KOPT-K1 (cell line): Measurements from ENCODE around the gene PTP4A1.

Experiments used
- H3K27ac ChIP-seq: fragments of 200-600 bp; sonication (generic); 2 replicates; pipeline ENCODE4 v1.5.1; 2016; ENCODE audit warnings: antibody characterized with exemption, mild to moderate bottlenecking, low read depth, low read length; ENCODE audit not compliant: poor library complexity, severe bottlenecking
- H3K36me3 ChIP-seq: fragments of 200-600 bp; sonication (generic); 2 replicates; pipeline ENCODE4 v1.5.1; 2017; ENCODE audit warnings: antibody characterized with exemption, mild to moderate bottlenecking, low read length, moderate library complexity; ENCODE audit not compliant: insufficient read depth
- H3K9me3 ChIP-seq: fragments of 200-600 bp; sonication (generic); 2 replicates; pipeline ENCODE4 v1.5.1; 2017; ENCODE audit warnings: antibody characterized with exemption, low read length, mild to moderate bottlenecking; ENCODE audit not compliant: insufficient read depth, poor library complexity, severe bottlenecking

PTP4A1 gene

DNA sequence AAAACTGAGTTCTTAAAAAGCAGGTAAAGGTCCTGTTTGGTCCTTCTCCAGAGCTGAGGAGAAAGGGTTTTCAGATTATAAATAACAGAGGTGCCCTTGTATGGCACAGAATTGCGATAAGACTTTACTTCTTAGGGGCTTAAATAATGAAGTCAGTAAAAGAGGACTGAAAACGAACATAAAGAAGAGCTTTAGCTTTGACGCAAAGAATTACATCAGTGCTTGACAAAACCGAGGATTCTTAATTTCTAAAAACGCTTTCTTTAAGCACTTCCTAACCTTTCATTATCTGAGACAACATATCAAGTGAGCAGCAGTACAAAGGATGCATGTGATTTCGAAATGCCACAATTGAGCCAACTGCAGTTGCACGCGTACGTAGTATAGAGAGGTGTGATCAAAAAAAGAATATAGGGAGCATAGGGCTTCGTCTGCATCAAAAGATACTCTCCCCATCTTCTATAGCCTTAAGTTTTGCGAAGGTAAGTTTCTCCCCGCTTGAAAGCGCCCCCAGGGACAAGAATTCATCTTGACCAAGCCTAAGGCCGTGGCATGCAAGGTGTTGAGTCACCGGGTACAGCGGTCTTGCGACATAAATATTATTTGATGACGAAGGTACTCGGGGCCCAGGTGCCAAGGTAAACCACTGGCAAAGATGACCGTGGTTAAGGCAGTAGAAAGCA lies 778 bp upstream of the PTP4A1 start:
- Histone ChIP-seq H3K9me3 (peaks cover 3% of the 10 kb centered on the region), H3K36me3 (peaks cover 5% of the 10 kb centered on the region), H3K27ac (peak overlapping the region; percentile 78)

DNA sequence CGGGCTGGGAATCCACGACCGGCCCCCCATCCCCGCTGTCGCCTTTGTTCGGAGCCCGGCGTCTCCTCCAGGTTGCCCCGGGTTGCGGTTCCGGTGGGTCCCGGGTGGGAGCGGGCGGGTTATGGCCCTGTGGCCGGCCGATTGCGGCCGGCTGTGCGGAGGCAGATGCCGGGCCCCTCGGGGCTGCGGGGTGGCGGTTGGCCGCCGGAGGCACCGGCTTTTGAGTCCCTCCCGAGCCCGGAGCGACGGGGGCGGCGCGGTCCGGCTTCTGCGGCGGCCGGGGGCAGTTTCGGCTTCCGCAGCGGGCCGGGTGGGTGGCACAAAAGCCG lies 431 bp downstream of the PTP4A1 start:
- H3K36me3 ChIP-seq, result peaks cover 17% of the 10 kb centered on the region
- H3K27ac ChIP-seq, result peak overlapping the region; percentile 78
- no peaks in the 10 kb centered on the region for H3K9me3 ChIP-seq

DNA sequence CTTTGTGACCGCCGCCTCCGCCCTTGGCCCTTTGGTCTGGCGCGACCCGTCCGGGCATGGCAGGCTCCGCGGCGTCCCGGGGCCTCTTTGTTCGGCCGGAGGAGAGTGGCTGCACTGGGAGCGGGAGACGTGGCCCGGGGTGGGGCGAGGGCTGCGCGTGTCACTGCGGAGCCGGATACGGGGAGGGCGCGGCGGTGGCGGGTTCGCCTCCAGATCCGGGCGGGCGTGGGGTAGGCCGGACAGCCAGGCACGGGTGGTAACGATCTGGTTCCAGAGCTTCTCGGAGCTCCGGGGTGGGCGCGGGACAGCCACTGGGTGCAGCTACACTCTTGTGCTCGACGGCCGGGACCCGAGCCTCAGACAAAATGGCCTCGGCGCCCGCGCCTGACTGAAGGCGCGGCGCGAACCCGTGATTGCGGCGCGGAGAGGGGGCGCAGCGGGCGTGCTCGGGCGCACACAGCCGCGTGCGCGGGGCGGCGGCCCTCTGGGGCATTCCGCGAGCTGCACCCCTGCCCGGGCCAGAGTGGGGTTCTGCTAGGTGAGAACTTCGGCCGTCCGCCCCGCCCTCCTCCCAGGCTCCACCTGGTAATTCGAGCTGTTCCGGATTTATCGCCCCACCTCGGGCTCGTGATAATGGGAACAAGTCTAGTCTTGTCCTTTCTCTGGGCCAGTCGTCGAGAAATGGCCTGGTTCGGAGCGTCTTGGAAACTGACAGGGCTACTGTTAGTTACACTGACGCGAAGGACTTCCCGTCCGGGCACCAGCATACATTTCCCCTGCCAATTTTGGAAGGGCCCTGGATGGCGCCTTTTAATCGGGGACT lies 1.0 kb downstream of the PTP4A1 start:
- Histone ChIP-seq H3K27ac (peak overlapping the region; percentile 78), H3K36me3 (peaks cover 23% of the 10 kb centered on the region), H3K9me3 (no peaks in the 10 kb centered on the region)

DNA sequence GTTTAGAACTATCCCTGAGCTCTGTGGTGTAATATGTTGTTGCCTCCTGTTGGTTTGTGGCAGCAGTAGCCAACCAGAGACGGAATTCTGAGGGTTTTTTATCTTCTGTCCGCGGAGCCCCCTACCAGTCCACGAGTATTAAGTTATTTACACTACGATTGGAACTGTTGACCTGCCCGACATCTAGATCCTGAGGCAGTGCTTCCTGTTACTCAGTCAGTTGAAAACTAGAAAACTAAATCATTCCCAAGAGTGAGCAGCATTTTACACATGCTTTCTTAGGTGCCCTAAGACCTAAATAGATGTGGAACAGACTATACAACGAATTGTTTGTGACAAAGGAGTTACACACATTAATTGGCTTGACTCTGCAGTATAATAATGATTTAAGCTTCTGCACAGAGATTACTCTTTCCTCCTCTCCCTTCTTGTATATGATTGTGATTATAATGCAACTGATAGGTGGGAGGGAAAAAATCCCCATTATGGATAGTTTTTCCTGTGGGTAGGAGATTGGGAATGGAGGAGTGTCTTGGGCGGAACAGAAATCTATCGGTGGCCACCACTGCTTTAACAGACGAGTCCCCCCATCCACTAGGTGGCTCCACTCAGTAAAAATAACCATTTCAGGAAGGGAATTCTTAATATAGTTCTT lies 1.7 kb downstream of the PTP4A1 start:
- Histone ChIP-seq H3K9me3 (no peaks in the 10 kb centered on the region), H3K27ac (peak overlapping the region; percentile 78), H3K36me3 (peaks cover 30% of the 10 kb centered on the region)

DNA sequence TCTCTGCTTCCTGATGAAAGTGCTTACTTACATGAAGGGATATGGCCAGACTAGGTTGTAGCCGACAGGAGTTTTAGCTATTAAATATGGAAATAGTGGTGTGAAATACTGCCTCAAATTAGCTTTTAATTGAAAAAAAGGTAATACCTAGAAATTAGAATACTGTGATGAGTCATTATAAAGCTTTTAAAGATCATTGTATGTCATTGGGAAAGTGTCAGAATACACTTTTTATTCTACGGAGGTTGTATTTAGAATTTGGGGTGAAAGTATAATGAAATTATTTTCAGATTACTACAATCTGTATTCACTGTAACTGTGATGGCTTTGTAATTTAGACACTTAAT lies 2.2 kb downstream of the PTP4A1 start:
- H3K36me3 ChIP-seq, result peaks cover 35% of the 10 kb centered on the region
- H3K9me3 ChIP-seq, result no peaks in the 10 kb centered on the region
- H3K27ac ChIP-seq, result no peak overlapping the region

DNA sequence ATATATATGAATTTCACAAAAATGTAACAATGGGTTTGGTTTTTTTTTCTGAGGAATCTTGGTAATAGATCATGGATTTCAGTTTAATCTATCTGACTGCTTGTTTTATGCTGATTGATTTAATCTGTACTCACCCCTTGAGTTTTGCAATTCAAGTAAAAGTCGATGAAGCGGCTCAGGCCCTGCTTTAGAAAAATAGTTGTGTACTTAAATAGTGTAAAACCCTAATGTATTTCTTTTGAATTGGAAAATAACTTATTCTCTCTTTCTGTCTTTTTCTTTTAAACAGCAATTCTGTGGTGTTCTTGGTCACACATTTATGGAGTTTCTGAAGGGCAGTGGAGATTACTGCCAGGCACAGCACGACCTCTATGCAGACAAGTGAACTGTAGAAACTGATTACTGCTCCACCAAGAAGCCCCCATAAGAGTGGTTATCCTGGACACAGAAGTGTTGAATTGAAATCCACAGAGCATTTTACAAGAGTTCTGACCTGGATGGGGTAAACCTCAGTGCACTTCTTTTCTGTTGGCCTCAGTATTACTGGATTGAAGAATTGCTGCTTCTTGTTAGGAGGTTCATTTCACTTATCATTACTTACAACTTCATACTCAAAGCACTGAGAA lies 4.0 kb downstream of the PTP4A1 start:
- peaks cover 53% of the 10 kb centered on the region for H3K36me3 ChIP-seq
- no peak overlapping the region for H3K27ac ChIP-seq
- no peaks in the 10 kb centered on the region for H3K9me3 ChIP-seq

DNA sequence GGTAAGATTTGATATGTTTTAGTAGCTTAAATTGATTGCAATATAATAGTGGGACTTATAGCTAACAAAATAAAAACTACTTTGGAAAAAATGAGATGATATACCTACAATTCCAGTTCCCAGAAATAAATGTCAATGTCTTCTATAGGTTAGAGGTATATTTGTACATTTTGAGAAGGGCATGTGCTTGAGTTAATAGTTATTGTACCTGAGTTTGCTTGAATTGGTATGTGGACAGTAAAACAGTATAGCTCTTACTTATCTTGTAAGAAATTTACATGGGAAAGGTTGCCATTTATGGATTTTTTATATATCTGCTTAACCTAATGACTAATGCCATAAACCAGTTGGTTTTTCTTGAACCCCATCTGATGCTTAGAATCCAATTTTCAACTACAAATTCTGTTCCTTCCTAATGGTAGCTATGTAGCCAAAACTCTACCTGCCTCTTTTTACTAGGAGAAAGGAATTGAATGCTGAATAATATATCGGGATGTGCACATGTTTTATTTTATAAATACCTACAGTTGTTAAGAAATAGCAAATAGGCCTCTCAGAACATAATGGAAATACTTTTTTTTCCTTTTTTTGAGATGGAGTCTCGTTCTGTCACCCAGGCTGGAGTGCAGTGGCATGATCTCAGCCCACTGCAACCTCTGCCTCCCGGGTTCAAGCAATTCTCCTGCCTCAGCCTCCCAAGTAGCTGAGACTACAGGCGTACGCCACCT lies 4.9 kb downstream of the PTP4A1 start:
- no peaks in the 10 kb centered on the region for H3K9me3 ChIP-seq
- peaks cover 62% of the 10 kb centered on the region for H3K36me3 ChIP-seq
- no peak overlapping the region for H3K27ac ChIP-seq

DNA sequence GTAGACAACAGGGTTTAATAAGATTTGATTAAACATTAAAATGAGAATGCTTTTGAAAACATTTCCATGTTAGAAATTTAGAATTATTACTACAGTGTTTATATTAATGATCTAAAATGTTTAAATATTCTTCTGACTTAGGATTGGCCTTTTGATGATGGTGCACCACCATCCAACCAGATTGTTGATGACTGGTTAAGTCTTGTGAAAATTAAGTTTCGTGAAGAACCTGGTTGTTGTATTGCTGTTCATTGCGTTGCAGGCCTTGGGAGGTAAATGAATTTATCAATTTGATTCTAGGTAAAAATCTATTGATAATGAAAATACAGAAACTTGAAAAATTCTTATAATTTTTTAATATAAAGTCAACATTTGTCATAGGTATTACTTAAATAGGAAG lies 6.5 kb downstream of the PTP4A1 start:
- H3K27ac ChIP-seq, result no peak overlapping the region
- no peaks in the 10 kb centered on the region for H3K9me3 ChIP-seq
- peaks cover 78% of the 10 kb centered on the region for H3K36me3 ChIP-seq

DNA sequence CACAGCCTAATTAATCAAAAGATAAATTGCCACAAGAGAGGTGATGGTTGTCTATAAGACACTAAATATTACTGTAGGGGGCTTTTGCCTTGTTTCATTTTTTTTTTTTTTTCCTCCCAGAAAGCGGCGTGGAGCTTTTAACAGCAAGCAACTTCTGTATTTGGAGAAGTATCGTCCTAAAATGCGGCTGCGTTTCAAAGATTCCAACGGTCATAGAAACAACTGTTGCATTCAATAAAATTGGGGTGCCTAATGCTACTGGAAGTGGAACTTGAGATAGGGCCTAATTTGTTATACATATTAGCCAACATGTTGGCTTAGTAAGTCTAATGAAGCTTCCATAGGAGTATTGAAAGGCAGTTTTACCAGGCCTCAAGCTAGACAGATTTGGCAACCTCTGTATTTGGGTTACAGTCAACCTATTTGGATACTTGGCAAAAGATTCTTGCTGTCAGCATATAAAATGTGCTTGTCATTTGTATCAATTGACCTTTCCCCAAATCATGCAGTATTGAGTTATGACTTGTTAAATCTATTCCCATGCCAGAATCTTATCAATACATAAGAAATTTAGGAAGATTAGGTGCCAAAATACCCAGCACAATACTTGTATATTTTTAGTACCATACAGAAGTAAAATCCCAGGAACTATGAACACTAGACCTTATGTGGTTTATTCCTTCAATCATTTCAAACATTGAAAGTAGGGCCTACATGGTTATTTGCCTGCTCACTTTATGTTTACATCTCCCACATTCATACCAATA lies 7.8 kb downstream of the PTP4A1 start:
- H3K9me3 ChIP-seq, result no peaks in the 10 kb centered on the region
- peaks cover 83% of the 10 kb centered on the region for H3K36me3 ChIP-seq
- H3K27ac ChIP-seq, result no peak overlapping the region

DNA sequence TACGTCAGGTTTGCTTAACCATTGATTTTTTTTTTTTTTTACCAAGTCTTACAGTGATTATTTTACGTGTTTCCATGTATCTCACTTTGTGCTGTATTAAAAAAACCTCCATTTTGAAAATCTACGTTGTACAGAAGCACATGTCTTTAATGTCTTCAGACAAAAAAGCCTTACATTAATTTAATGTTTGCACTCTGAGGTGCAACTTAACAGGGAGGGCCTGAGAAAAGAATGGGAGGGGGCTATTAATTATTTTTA lies 8.4 kb downstream of the PTP4A1 start:
- Histone ChIP-seq H3K36me3 (peaks cover 83% of the 10 kb centered on the region), H3K27ac (no peak overlapping the region), H3K9me3 (no peaks in the 10 kb centered on the region)

DNA sequence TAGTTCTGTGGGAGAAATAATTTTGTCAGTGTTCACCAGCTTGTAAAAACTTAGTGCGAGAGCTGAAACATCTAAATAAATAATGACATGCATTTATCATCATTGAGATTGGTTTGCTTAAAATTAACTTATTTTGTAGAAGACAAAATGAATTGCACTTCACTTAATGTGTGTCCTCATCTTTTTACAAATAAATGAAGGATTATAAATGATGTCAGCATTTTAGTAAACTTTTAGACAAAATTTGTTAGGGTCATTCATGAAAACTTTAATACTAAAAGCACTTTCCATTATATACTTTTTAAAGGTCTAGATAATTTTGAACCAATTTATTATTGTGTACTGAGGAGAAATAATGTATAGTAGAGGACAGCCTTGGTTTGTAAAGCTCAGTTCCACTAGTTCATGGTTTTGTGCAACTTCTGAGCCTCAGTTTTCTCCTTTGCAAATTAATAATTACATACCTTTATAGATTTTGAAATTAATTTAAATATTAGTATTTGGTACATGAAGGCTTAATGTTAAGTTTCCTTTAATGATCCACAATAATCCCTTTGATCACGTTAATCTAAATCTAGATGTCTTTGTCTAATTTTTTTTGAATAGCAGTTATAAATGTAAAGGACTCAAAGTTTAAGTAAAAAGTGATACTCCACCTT lies 9.2 kb downstream of the PTP4A1 start:
- H3K36me3 ChIP-seq, result peaks cover 78% of the 10 kb centered on the region
- H3K27ac ChIP-seq, result no peak overlapping the region
- H3K9me3 ChIP-seq, result no peaks in the 10 kb centered on the region

DNA sequence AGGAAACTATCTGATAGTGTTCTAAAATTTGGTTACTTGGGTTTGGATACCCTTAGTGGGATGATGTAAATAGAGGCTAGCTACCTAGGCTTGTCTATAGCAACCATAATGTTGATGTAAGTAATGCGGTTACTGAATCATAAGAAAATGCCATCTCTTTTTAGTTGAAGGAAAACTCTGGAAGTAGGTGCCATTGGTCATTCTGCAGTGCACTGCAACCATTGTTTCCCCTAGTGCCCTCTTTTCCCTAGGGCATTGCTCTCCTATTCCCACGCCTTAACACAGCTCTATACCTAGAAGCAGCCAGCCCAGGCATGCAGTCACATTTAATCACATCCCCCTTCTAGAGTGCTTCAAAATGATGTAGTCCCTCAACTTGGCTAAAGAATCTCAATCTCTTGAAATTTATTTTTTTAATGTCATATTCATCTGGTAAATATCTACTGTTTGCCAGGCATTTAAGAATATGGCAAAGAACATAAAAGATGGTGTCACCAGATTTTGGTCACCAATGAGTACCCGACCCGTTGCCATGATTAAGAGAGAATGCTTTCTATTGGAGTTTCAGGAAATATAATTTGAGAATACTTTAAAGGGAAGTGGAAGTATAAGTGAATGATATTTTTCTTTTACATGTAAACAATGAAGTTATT lies 10.4 kb downstream of the PTP4A1 start:
- no peaks in the 10 kb centered on the region for H3K9me3 ChIP-seq
- H3K36me3 ChIP-seq, result peaks cover 65% of the 10 kb centered on the region
- H3K27ac ChIP-seq, result no peak overlapping the region

DNA sequence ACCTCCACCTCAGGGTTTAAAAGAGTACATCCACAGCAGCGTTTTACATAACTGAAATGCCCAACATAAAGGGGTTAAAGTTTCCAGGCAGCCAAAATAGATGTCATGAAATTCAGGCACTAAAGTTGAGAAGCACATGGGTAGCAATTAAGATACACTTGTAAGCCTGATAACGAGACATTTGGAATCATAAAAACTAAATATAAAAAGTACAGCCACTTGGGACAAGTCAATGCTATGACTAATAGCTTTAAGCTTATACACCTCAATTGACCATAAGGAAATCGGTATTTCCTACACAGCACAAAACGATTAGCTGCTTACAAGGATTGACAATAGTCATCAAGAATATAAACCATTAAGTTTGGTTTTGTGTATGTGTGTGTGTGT lies 11.8 kb downstream of the PTP4A1 start:
- Histone ChIP-seq H3K9me3 (no peaks in the 10 kb centered on the region), H3K36me3 (peaks cover 51% of the 10 kb centered on the region), H3K27ac (no peak overlapping the region)

DNA sequence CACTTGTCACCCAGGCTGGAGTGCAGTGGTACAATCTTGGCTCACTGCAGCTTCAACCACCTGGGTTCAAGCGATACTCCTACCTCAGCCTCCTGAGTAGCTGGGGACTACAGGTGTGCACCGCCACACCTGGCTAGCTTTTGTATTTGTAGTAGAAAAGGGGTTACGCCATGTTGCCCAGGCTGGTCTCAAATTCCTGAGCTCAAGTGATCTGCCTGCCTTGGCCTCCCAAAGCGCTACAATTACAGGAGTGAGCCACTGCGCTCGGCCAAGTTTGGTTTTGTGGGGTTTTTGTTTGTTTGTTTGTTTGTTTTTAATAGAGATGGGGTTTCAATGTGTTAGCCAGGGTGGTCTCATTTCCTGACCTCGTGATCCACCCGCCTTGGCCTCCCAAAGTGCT lies 12.3 kb downstream of the PTP4A1 start:
- Histone ChIP-seq H3K27ac (no peak overlapping the region), H3K9me3 (no peaks in the 10 kb centered on the region)

More for the DNA sequence above, 12.3 kb downstream of the PTP4A1 start:
- H3K36me3 ChIP-seq, result peaks cover 47% of the 10 kb centered on the region
